VCaP (cell line): ENCODE results near the gene SSH3.
A peak's percentile ranks its signal among the peaks of the same experiment; 100 is the strongest.

Experiments used
- H3K27ac ChIP-seq: fragments of 450-650 bp; 2 replicates; pipeline ENCODE4 v1.5.1; 2017
- CTCF ChIP-seq: fragments of 450-650 bp; conservative IDR thresholded peaks from 2 replicates; pipeline ENCODE4 v1.5.1; 2017; ENCODE audit warnings: mild to moderate bottlenecking, moderate library complexity

Gene SSH3

GRCh38 chr11:67265633-67266448 lies 37.5 kb upstream of the SSH3 start:
- TF ChIP-seq CTCF, result peak; percentile 100
- peak overlapping the region; percentile 100 for H3K27ac ChIP-seq

GRCh38 chr11:67266449-67267187 lies 36.7 kb upstream of the SSH3 start, which contains the start of gene GRK2:
Gene GRK2 (plus strand): TSS chr11:67266473. CDS start chr11:67266700, 227 bp downstream.
- H3K27ac ChIP-seq, result peak within 1 kb of the TSS; percentile 100
- no peak for TF ChIP-seq CTCF

GRCh38 chr11:67267188-67268080 lies 35.9 kb upstream of the SSH3 start:
- peak overlapping the region; percentile 100 for H3K27ac ChIP-seq
- no peak for TF ChIP-seq CTCF

- H3K27ac ChIP-seq, result peak overlapping the region; percentile 100
- TF ChIP-seq CTCF, result no peak
Measured at GRCh38 chr11:67268081-67268961, 35.0 kb upstream of the SSH3 start.

- no peak for TF ChIP-seq CTCF
- peak overlapping the region; percentile 100 for H3K27ac ChIP-seq
Measured at GRCh38 chr11:67268962-67269268, 34.4 kb upstream of the SSH3 start.

- H3K27ac ChIP-seq, result peak overlapping the region; percentile 100
- no peak for TF ChIP-seq CTCF
Measured at GRCh38 chr11:67269401-67270255, 33.7 kb upstream of the SSH3 start.
